ENCODE data around the gene EPHB1.

- TF ChIP-seq YY1 (IDR thresholded peaks at IDR 0.05; ENCODE audit: insufficient read depth, insufficient read length) = no peak
- no peak for TF ChIP-seq ZNF274 (IDR thresholded peaks at IDR 0.05; ENCODE audit: low read depth, low read length)
These were observed 276.4 kb downstream of the EPHB1 start for GRCh38 chr3:135071483-135071882.

All from NT2/D1 (cell line).